Measurements from ENCODE around the gene NGF. TPM values are rescaled to one million over a fixed set of nuclear protein-coding genes. Genes with fewer than 3 reads are reported as not detected.

Gene NGF
- total RNA-seq, 1 donor from 2014 or later: not detected

GRCh38 chr1:115283249-115283648, 54.8 kb downstream of the NGF start:
- intact Hi-C loops (cut with micrococcal nuclease): no loop called here

GRCh38 chr1:115282807-115283208, 55.2 kb downstream of the NGF start:
- intact Hi-C loops (cut with micrococcal nuclease): no loop called here

- intact Hi-C loops (cut with micrococcal nuclease): no loop called here
These were observed 56.9 kb downstream of the NGF start for GRCh38 chr1:115281143-115281542.

GRCh38 chr1:115280064-115280463, 58.0 kb downstream of the NGF start:
- intact Hi-C loops (cut with micrococcal nuclease): no loop called here

GRCh38 chr1:115278211-115278610, 59.8 kb downstream of the NGF start:
- intact Hi-C loops (cut with micrococcal nuclease): no loop called here

GRCh38 chr1:115277276-115277675, 60.8 kb downstream of the NGF start:
- intact Hi-C loops (cut with micrococcal nuclease): no loop called here

GRCh38 chr1:115275216-115275615, 62.8 kb downstream of the NGF start:
- intact Hi-C loops (cut with micrococcal nuclease): no loop called here

- intact Hi-C loops (cut with micrococcal nuclease): no loop called here
These were observed 63.6 kb downstream of the NGF start for GRCh38 chr1:115274467-115274866.

- intact Hi-C loops (cut with micrococcal nuclease): no loop called here
These were observed 71.2 kb downstream of the NGF start for GRCh38 chr1:115266729-115267421.

GRCh38 chr1:115265099-115265498, 73.0 kb downstream of the NGF start:
- intact Hi-C loops (cut with micrococcal nuclease): no loop called here

GRCh38 chr1:115262886-115263285, 75.2 kb downstream of the NGF start:
- intact Hi-C loops (cut with micrococcal nuclease): no loop called here

GRCh38 chr1:115261496-115261895, 76.6 kb downstream of the NGF start:
- intact Hi-C loops (cut with micrococcal nuclease): no loop called here

- intact Hi-C loops (cut with micrococcal nuclease): no loop called here
These were observed 79.7 kb downstream of the NGF start for GRCh38 chr1:115258302-115258866.

- intact Hi-C loops (cut with micrococcal nuclease): no loop called here
These were observed 80.5 kb downstream of the NGF start for GRCh38 chr1:115257591-115257990.

- intact Hi-C loops (cut with micrococcal nuclease): no loop called here
These were observed 82.9 kb downstream of the NGF start for GRCh38 chr1:115255154-115255553.

GRCh38 chr1:115252585-115252984, 85.5 kb downstream of the NGF start:
- intact Hi-C loops (cut with micrococcal nuclease): no loop called here

- intact Hi-C loops (cut with micrococcal nuclease): no loop called here
These were observed 86.2 kb downstream of the NGF start for GRCh38 chr1:115251856-115252255.

GRCh38 chr1:115251340-115251748, 86.7 kb downstream of the NGF start:
- intact Hi-C loops (cut with micrococcal nuclease): no loop called here

GRCh38 chr1:115246526-115246925, 91.5 kb downstream of the NGF start:
- intact Hi-C loops (cut with micrococcal nuclease): no loop called here

- intact Hi-C loops (cut with micrococcal nuclease): no loop called here
These were observed 92.8 kb downstream of the NGF start for GRCh38 chr1:115245227-115245626.

- intact Hi-C loops (cut with micrococcal nuclease): no loop called here
These were observed 95.5 kb downstream of the NGF start for GRCh38 chr1:115242543-115242942.

GRCh38 chr1:115241309-115241708, 96.7 kb downstream of the NGF start:
- intact Hi-C loops (cut with micrococcal nuclease): loop anchor here (1.0 kb wide), 1 partner anchor 13 kb away; no protein-coding TSS in a partner anchor

- intact Hi-C loops (cut with micrococcal nuclease): no loop called here
These were observed 97.8 kb downstream of the NGF start for GRCh38 chr1:115240297-115240696.
